Skeletal muscle satellite cell (primary cell): Measurements from ENCODE around the gene TNK1.

Source experiments
- H3K27me3 ChIP-seq: 2 replicates; pipeline ENCODE4 v1.7.0; 2013; ENCODE audit warnings: low read length; ENCODE audit not compliant: control insufficient read depth, insufficient read depth
- H3K36me3 ChIP-seq: 2 replicates; pipeline ENCODE4 v1.7.0; 2013; ENCODE audit warnings: mild to moderate bottlenecking, control low read depth, low read length; ENCODE audit not compliant: insufficient read depth
- H3K4me1 ChIP-seq: 2 replicates; pipeline ENCODE4 v1.7.0; 2013; ENCODE audit warnings: low read length; ENCODE audit not compliant: control insufficient read depth, insufficient read depth
- H3K4me2 ChIP-seq: 2 replicates; pipeline ENCODE4 v1.7.0; 2013; ENCODE audit warnings: mild to moderate bottlenecking, low read length
- H3K4me3 ChIP-seq: 2 replicates; pipeline ENCODE4 v1.7.0; 2013; ENCODE audit warnings: low read length
- H3K9ac ChIP-seq: 2 replicates; pipeline ENCODE4 v1.7.0; 2013; ENCODE audit warnings: mild to moderate bottlenecking, low read depth, low read length, moderate library complexity
- H3K9me3 ChIP-seq: replicated peaks from 2 replicates; pipeline ENCODE4 v1.7.0; 2013; ENCODE audit warnings: mild to moderate bottlenecking, control low read depth, low read length

The TNK1 gene

DNA sequence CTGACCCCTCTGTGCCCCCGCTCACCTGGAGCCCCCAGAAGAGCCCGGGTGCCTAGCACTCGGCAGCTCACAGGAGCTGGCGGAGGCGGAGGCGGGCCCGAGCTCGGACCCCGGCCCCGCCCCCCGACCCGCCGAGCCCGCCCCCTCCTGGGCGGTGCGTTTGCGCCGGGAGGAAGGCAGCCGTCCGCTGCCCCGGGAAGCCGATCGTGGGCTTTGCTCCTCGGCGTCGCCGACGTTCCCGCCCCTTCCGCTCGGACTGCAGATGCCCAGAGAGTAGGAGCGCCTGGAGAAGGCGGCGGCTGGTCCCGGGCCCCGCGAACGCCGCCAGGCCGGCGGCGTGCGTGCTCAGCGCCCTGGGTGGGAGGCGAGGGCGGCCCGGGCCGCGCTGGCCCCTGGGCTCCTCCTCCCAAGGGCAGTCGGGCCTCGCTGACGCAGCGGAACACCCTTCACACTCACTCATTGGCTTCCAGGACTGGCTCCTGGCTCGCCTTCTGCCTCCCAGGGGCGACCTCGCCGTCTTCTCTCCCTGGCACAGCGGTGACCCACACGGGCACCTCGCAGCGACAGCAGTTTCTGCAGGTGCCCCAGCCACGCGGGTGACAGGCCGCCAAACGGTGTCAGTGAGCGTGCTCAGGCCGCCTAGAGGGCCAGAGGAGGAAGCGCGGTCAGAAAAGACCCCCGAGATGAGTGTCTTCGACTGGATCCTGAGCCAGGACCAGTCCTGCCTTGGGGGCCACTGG is 13.7 kb downstream of the TNK1 start, which contains the start of gene PLSCR3:
Gene PLSCR3 (minus strand): TSS at position 74 of the 740 bp plus-strand sequence. CDS start 415 bp downstream, outside the sequence.
- H3K27me3 ChIP-seq, result no peaks in the 10 kb centered on the region
- H3K4me1 ChIP-seq, result peaks cover 10% of the 10 kb centered on the region
- peak within 1 kb of the TSS; percentile 86 for H3K9ac ChIP-seq
- H3K4me2 ChIP-seq, result peak within 1 kb of the TSS; percentile 95
- H3K4me3 ChIP-seq, result peak within 1 kb of the TSS; percentile 76
- H3K9me3 ChIP-seq, result no peaks in the 10 kb centered on the region
- H3K36me3 ChIP-seq, result peaks cover 31% of the 10 kb centered on the region

GRCh38 chr17:7396147-7396546 is 15.3 kb downstream of the TNK1 start:
- Histone ChIP-seq H3K27me3 (no peaks in the 10 kb centered on the region), H3K9ac (no peak overlapping the region), H3K4me3 (no peak overlapping the region), H3K36me3 (peaks cover 16% of the 10 kb centered on the region), H3K9me3 (no peaks in the 10 kb centered on the region), H3K4me1 (peaks cover 14% of the 10 kb centered on the region), H3K4me2 (no peak overlapping the region)

DNA sequence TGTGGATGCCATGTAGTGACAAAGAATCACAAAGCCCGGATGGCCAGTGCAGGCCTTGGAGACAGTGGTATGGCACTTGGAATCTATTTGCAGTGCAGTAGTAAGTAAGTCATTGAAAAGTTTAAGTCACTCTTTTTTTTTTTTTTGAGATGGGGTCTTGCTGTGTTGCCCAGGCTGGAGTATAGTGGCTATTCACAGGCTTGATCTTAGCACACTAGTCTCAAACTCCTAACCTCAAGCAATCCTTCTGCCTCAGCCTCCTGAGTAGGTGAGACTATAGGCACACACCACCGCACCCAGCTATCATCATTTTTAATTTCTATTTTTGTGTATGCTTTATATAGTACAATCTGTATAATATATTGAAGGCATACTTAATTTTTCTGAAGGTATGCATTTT is 17.7 kb downstream of the TNK1 start:
- H3K9ac ChIP-seq, result no peak overlapping the region
- no peak overlapping the region for H3K4me2 ChIP-seq
- H3K27me3 ChIP-seq, result no peaks in the 10 kb centered on the region
- H3K36me3 ChIP-seq, result no peaks in the 10 kb centered on the region
- H3K4me3 ChIP-seq, result no peak overlapping the region
- peaks cover 16% of the 10 kb centered on the region for H3K4me1 ChIP-seq
- no peaks in the 10 kb centered on the region for H3K9me3 ChIP-seq

GRCh38 chr17:7403043-7403726 is 22.3 kb downstream of the TNK1 start:
- H3K36me3 ChIP-seq, result no peaks in the 10 kb centered on the region
- H3K9me3 ChIP-seq, result no peaks in the 10 kb centered on the region
- H3K4me2 ChIP-seq, result peak overlapping the region; percentile 97
- H3K9ac ChIP-seq, result peak overlapping the region; percentile 76
- peak overlapping the region; percentile 89 for H3K4me3 ChIP-seq
- peaks cover 21% of the 10 kb centered on the region for H3K4me1 ChIP-seq
- H3K27me3 ChIP-seq, result no peaks in the 10 kb centered on the region

GRCh38 chr17:7403727-7403976 is 22.8 kb downstream of the TNK1 start:
- Histone ChIP-seq H3K4me2 (peak overlapping the region; percentile 97), H3K27me3 (no peaks in the 10 kb centered on the region), H3K9me3 (no peaks in the 10 kb centered on the region), H3K4me1 (peaks cover 21% of the 10 kb centered on the region), H3K36me3 (no peaks in the 10 kb centered on the region), H3K9ac (peak overlapping the region; percentile 76), H3K4me3 (peak overlapping the region; percentile 89)

DNA sequence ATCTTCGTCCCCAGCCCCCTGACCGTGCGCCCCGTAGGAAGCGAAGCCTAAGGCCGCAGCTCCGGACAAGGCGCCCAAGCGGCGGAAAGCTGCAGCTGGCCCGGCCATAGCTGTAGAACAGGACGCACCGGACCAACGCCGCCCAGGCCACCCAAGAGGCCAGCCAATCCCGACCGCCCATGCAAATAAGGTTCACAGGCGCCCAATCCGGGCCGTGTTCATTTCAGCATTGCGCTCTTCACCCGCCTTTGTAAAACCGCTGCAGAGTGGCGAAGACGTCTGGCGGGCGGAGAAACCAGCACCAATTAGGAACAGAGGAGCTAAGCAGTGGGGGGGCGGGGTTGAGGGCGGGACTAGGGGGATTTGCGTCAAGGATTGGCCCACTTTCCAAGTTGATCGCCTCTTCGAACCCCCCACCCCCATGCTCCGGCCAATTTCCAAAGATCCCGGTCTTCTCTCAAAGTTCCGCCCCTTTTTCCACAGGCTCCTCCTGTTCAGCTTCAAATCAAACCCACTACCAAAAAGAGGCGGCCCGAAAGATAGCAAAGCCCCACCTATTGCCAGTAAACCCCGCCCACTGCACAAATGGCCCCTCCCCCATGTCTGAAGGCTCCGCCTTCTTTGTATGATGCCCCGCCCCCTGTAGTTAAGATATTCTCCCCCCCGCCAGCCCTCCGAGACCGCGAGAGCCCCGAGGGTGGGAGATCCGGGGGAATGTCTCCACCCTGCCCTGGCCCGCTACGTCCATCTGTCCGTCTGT is 23.3 kb downstream of the TNK1 start, which contains the start of gene TMEM256:
Gene TMEM256 (minus strand): TSS at position 121 of the 760 bp plus-strand sequence. CDS start 13 bp downstream, at position 108.
- Histone ChIP-seq H3K4me3 (peak within 1 kb of the TSS; percentile 89), H3K36me3 (peaks cover 3% of the 10 kb centered on the region), H3K9ac (peak within 1 kb of the TSS; percentile 80), H3K9me3 (no peaks in the 10 kb centered on the region), H3K27me3 (no peaks in the 10 kb centered on the region), H3K4me2 (peak within 1 kb of the TSS; percentile 99), H3K4me1 (peaks cover 21% of the 10 kb centered on the region)

DNA sequence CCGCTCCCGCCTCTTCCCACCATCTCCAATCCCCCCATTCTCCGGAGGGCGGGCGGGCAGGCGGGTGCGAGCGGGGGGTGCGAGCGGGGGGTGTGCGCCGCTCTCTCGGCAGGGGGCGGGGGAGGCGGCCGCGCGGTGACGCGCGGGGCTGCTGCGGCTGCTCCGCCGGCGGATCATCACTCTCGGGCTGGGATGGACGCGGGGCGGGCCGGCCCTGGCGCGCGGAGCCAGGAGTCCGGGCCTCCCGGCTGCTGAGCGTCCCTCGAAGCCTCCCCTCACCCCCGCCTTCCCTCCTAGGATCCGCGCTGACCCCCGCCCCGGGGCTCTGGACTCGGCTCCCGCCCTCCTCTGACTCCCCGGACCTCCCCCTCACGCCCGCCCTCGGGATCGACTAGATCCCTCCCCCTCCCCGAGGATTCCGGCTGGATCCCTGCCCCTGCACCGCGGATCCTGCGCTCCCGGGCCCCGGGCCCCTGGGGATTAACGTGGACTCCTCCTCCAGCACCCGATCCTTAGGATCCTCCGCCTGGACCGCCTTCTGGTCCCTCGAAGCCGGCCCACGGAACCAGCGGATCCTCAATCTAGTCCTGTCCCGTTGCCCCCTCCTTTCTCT is 24.0 kb downstream of the TNK1 start:
- Histone ChIP-seq H3K9me3 (no peaks in the 10 kb centered on the region), H3K9ac (peak overlapping the region; percentile 80), H3K27me3 (no peaks in the 10 kb centered on the region), H3K4me1 (peaks cover 21% of the 10 kb centered on the region), H3K4me2 (peak overlapping the region; percentile 99), H3K36me3 (peaks cover 10% of the 10 kb centered on the region), H3K4me3 (peak overlapping the region; percentile 84)

DNA sequence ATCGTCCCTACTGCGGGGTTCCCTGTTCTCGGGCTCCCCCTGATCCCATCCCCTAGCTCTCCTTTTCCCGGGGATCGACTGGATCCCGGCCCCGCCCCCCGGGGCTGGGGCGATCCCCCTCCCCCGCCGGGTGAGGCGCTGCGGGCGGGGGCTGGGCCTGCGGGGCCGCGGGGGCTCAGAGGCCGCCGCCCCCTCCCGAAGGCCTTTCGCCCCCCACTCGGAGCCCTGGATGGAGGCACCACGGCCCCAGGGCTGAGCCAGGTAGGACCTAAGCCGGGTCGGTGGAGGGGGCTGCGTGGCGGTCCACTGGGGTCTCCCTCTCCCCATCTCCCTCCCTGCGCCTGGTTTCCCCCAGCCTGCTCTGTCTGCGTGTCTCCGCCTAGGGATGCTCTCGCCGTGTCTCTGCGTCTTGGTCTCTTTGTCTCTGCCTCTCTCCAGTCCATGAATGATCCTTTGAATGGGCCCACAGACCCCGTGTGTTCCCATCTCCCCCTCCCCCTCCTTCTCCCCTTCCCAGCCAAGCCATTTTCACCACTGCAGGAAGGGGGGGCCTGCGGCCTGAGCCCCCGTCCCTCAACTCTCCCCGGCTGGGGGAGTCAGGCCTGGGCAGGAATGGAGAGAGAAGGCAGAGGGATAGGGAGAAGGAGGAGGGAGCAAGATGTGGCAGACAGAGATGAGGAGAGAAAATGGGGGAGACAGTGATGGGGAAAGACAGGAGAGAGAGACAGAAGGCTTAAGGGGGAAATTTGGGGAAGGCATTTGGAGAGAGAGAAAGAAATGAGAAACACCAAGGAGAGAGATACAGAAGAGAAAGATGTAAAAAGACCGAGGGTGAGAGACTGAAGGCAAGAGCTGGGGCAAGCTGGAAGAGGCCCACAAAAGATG is 24.7 kb downstream of the TNK1 start:
- Histone ChIP-seq H3K9me3 (no peaks in the 10 kb centered on the region), H3K4me1 (peaks cover 21% of the 10 kb centered on the region), H3K36me3 (peaks cover 12% of the 10 kb centered on the region), H3K27me3 (no peaks in the 10 kb centered on the region), H3K9ac (peak overlapping the region; percentile 80), H3K4me3 (peak overlapping the region; percentile 84), H3K4me2 (peak overlapping the region; percentile 99)

DNA sequence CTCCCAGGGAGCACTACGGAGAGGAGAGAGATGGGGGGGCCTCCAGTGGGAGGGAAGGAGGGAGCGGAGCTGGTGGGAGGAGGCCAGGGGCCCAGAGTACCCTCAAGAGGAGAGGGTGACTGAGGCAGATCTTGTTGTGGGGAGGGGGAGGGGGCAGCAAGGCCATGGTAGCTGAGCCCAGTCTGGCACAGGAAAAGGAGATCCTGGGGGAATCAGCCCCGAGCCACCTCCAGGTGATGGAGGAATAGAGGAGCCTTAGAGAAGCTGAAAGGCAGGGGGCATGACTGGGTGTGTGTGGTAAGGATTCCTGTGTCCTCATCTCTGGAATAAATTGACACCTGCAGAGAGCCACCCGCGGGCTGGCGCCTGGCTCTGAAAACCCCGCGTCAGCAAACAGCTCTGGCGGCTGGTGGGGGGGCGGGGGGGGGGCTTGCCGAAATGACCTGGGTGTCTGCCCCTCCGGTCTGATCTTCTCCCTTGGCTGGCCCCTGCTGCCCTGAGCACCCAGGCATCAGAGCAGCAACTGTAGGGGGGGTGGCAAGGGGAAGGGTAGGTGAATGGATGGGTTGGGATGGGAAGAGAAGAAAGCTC is 25.4 kb downstream of the TNK1 start:
- peaks cover 12% of the 10 kb centered on the region for H3K36me3 ChIP-seq
- peaks cover 18% of the 10 kb centered on the region for H3K4me1 ChIP-seq
- H3K9ac ChIP-seq, result peak overlapping the region; percentile 80
- no peaks in the 10 kb centered on the region for H3K9me3 ChIP-seq
- peak overlapping the region; percentile 99 for H3K4me2 ChIP-seq
- peak overlapping the region; percentile 84 for H3K4me3 ChIP-seq
- H3K27me3 ChIP-seq, result no peaks in the 10 kb centered on the region

- Histone ChIP-seq H3K9me3 (no peaks in the 10 kb centered on the region), H3K4me1 (peaks cover 18% of the 10 kb centered on the region), H3K36me3 (peaks cover 12% of the 10 kb centered on the region), H3K9ac (no peak overlapping the region), H3K4me3 (no peak overlapping the region), H3K27me3 (no peaks in the 10 kb centered on the region), H3K4me2 (no peak overlapping the region)
Observed at GRCh38 chr17:7407082-7407481, 26.2 kb downstream of the TNK1 start.
